ENCODE measurements around the gene GJC2. TPM values are rescaled to one million over a fixed set of nuclear protein-coding genes. Genes with fewer than 3 reads are reported as not detected.

The GJC2 gene
- total RNA-seq, 1 experiment from 2014 or later: 0.72 TPM

DNA sequence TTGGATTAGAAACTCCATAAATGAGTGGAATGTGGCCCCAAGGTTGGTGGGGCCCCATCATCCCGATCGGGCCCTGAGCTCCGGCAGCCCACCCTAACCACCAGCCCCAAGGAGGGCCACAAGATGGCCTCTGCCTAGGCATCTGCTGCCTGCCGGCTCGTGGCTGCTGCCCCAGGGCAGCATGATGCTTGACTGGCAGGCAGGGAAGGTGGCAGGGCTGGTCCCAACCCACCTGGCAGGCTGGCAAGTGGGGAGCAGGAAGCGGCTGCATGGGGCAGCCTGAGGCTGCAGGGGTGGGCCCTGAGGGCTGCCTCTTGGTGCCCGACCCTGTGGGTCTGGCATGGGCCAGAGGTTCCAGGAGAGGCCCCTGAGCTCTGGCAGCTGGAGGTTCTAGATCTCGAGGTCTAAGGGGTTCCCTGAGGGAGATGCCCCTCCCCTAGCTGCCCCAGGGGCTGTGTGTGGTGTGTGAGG is 760 bp upstream of the GJC2 start:
- ATAC-seq: no peak
- Mint-ChIP-seq H3K36me3 (no peaks in the 10 kb centered on the region), H3K27ac (no peak overlapping the region), H3K9me3 (no peaks in the 10 kb centered on the region), H3K4me1 (0 out of 2 replicates have a peak, but pooled peaks cover 2% of the 10 kb centered on the region), H3K27me3 (ENCODE audit: low read depth) (no peaks in the 10 kb centered on the region), H3K4me3 (no peak overlapping the region)
- TF ChIP-seq, protein P1, sequence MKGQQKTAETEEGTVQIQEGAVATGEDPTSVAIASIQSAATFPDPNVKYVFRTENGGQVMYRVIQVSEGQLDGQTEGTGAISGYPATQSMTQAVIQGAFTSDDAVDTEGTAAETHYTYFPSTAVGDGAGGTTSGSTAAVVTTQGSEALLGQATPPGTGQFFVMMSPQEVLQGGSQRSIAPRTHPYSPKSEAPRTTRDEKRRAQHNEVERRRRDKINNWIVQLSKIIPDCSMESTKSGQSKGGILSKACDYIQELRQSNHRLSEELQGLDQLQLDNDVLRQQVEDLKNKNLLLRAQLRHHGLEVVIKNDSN (CRISPR knock-in tag; IDR thresholded peaks at IDR 0.05): no peak
- no peak for TF ChIP-seq ATF1 (CRISPR knock-in tag; IDR thresholded peaks at IDR 0.05)
- TF ChIP-seq EMX1 (CRISPR knock-in tag; IDR thresholded peaks at IDR 0.05): no peak
- TF ChIP-seq, protein P2, sequence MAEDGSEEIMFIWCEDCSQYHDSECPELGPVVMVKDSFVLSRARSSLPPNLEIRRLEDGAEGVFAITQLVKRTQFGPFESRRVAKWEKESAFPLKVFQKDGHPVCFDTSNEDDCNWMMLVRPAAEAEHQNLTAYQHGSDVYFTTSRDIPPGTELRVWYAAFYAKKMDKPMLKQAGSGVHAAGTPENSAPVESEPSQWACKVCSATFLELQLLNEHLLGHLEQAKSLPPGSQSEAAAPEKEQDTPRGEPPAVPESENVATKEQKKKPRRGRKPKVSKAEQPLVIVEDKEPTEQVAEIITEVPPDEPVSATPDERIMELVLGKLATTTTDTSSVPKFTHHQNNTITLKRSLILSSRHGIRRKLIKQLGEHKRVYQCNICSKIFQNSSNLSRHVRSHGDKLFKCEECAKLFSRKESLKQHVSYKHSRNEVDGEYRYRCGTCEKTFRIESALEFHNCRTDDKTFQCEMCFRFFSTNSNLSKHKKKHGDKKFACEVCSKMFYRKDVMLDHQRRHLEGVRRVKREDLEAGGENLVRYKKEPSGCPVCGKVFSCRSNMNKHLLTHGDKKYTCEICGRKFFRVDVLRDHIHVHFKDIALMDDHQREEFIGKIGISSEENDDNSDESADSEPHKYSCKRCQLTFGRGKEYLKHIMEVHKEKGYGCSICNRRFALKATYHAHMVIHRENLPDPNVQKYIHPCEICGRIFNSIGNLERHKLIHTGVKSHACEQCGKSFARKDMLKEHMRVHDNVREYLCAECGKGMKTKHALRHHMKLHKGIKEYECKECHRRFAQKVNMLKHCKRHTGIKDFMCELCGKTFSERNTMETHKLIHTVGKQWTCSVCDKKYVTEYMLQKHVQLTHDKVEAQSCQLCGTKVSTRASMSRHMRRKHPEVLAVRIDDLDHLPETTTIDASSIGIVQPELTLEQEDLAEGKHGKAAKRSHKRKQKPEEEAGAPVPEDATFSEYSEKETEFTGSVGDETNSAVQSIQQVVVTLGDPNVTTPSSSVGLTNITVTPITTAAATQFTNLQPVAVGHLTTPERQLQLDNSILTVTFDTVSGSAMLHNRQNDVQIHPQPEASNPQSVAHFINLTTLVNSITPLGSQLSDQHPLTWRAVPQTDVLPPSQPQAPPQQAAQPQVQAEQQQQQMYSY (CRISPR knock-in tag; IDR thresholded peaks at IDR 0.05): no peak
- TF ChIP-seq, protein P3, sequence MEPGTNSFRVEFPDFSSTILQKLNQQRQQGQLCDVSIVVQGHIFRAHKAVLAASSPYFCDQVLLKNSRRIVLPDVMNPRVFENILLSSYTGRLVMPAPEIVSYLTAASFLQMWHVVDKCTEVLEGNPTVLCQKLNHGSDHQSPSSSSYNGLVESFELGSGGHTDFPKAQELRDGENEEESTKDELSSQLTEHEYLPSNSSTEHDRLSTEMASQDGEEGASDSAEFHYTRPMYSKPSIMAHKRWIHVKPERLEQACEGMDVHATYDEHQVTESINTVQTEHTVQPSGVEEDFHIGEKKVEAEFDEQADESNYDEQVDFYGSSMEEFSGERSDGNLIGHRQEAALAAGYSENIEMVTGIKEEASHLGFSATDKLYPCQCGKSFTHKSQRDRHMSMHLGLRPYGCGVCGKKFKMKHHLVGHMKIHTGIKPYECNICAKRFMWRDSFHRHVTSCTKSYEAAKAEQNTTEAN (CRISPR knock-in tag; IDR thresholded peaks at IDR 0.05): no peak
- TF ChIP-seq, protein P4, sequence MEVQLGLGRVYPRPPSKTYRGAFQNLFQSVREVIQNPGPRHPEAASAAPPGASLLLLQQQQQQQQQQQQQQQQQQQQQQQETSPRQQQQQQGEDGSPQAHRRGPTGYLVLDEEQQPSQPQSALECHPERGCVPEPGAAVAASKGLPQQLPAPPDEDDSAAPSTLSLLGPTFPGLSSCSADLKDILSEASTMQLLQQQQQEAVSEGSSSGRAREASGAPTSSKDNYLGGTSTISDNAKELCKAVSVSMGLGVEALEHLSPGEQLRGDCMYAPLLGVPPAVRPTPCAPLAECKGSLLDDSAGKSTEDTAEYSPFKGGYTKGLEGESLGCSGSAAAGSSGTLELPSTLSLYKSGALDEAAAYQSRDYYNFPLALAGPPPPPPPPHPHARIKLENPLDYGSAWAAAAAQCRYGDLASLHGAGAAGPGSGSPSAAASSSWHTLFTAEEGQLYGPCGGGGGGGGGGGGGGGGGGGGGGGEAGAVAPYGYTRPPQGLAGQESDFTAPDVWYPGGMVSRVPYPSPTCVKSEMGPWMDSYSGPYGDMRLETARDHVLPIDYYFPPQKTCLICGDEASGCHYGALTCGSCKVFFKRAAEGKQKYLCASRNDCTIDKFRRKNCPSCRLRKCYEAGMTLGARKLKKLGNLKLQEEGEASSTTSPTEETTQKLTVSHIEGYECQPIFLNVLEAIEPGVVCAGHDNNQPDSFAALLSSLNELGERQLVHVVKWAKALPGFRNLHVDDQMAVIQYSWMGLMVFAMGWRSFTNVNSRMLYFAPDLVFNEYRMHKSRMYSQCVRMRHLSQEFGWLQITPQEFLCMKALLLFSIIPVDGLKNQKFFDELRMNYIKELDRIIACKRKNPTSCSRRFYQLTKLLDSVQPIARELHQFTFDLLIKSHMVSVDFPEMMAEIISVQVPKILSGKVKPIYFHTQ (CRISPR knock-in tag; IDR thresholded peaks at IDR 0.05): no peak
- TF ChIP-seq ZNF138 (CRISPR knock-in tag; conservative IDR thresholded peaks at IDR 0.05): no peak
- no peak for TF ChIP-seq ZNF219 (CRISPR knock-in tag; IDR thresholded peaks at IDR 0.05; ENCODE audit: borderline replicate concordance)
- TF ChIP-seq, protein P5, sequence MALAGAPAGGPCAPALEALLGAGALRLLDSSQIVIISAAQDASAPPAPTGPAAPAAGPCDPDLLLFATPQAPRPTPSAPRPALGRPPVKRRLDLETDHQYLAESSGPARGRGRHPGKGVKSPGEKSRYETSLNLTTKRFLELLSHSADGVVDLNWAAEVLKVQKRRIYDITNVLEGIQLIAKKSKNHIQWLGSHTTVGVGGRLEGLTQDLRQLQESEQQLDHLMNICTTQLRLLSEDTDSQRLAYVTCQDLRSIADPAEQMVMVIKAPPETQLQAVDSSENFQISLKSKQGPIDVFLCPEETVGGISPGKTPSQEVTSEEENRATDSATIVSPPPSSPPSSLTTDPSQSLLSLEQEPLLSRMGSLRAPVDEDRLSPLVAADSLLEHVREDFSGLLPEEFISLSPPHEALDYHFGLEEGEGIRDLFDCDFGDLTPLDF (CRISPR knock-in tag; IDR thresholded peaks at IDR 0.05): no peak
- TF ChIP-seq FOXP1 (CRISPR knock-in tag; IDR thresholded peaks at IDR 0.05; ENCODE audit: borderline replicate concordance): no peak
- TF ChIP-seq, protein P6, sequence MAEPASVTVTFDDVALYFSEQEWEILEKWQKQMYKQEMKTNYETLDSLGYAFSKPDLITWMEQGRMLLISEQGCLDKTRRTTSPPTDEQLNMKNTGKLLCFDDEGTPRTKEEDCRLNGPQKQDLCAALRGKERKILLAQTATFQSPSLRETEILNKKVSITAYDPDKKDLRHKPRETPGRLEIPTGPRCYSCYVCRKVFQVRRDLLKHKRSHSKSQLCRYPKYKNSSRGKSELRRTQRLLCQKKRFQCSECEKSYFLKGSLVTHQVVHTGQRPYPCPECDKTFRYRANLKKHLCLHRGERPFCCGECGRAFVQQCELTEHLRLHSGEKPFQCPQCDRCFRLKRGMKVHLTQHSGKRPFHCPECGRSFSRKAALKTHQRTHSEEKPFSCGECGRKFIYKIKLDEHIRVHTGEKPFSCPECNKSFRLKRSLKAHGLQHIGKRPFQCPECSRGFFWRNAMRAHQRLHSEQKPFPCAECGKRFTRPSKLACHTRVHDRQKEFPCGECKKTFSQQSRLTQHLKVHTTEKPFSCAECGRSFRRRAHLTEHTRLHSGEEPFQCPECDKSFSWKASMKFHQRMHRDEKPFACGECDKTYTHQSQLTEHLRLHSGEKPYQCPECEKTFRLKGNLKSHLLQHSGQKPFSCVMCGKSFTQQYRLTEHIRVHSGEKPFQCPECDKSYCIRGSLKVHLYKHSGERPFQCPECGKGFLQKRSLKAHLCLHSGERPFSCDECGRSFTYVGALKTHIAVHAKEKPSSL (CRISPR knock-in tag; conservative IDR thresholded peaks at IDR 0.05): no peak
- no peak for TF ChIP-seq ZNF396 (CRISPR knock-in tag; IDR thresholded peaks at IDR 0.05; ENCODE audit: borderline replicate concordance)
- TF ChIP-seq GABPB1 (CRISPR knock-in tag; IDR thresholded peaks at IDR 0.05): no peak
- TF ChIP-seq NR2C2 (CRISPR knock-in tag; IDR thresholded peaks at IDR 0.05): no peak
- TF ChIP-seq SP1 (CRISPR knock-in tag; conservative IDR thresholded peaks at IDR 0.05): no peak
- no peak for TF ChIP-seq JAZF1 (CRISPR knock-in tag; IDR thresholded peaks at IDR 0.05)
- TF ChIP-seq RORB (CRISPR knock-in tag; IDR thresholded peaks at IDR 0.05): no peak
- TF ChIP-seq, protein P7, sequence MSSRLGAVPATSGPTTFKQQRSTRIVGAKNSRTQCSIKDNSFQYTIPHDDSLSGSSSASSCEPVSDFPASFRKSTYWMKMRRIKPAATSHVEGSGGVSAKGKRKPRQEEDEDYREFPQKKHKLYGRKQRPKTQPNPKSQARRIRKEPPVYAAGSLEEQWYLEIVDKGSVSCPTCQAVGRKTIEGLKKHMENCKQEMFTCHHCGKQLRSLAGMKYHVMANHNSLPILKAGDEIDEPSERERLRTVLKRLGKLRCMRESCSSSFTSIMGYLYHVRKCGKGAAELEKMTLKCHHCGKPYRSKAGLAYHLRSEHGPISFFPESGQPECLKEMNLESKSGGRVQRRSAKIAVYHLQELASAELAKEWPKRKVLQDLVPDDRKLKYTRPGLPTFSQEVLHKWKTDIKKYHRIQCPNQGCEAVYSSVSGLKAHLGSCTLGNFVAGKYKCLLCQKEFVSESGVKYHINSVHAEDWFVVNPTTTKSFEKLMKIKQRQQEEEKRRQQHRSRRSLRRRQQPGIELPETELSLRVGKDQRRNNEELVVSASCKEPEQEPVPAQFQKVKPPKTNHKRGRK (CRISPR knock-in tag; IDR thresholded peaks at IDR 0.05; ENCODE audit: borderline replicate concordance): no peak
- TF ChIP-seq, protein P8, sequence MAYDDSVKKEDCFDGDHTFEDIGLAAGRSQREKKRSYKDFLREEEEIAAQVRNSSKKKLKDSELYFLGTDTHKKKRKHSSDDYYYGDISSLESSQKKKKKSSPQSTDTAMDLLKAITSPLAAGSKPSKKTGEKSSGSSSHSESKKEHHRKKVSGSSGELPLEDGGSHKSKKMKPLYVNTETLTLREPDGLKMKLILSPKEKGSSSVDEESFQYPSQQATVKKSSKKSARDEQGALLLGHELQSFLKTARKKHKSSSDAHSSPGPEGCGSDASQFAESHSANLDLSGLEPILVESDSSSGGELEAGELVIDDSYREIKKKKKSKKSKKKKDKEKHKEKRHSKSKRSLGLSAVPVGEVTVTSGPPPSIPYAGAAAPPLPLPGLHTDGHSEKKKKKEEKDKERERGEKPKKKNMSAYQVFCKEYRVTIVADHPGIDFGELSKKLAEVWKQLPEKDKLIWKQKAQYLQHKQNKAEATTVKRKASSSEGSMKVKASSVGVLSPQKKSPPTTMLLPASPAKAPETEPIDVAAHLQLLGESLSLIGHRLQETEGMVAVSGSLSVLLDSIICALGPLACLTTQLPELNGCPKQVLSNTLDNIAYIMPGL (CRISPR knock-in tag; IDR thresholded peaks at IDR 0.05): no peak
- DNase-seq (ENCODE audit: low spot score): no peak
- ChIA-PET POLR2A (no interaction called here), CTCF (interaction anchor here (0.9 to 2.4 kb wide), 4 partner anchors 8 to 18 kb away, joined by 3 to 11 read pairs (median 3); no protein-coding TSS in a partner anchor)
